BE2C (cell line): ENCODE data around the gene EPS15.

Experiments
- DNase-seq: peaks from one replicate; pipeline ENCODE4 v3.0.0-alpha.2; 2020
- H3K27me3 ChIP-seq: fragments of 250-450 bp; sonication (Bioruptor Pico); 2 replicates; pipeline ENCODE4 v1.5.1; 2020; ENCODE audit warnings: mild to moderate bottlenecking
- H3K36me3 ChIP-seq: fragments of 250-450 bp; sonication (Bioruptor Pico); 2 replicates; pipeline ENCODE4 v1.5.1; 2020; ENCODE audit warnings: mild to moderate bottlenecking
- H3K4me1 ChIP-seq: fragments of 250-450 bp; sonication (Bioruptor Pico); 2 replicates; pipeline ENCODE4 v1.5.1; 2020
- H3K4me3 ChIP-seq: 2 replicates; pipeline ENCODE4 v1.5.1; 2011; ENCODE audit warnings: low read depth, low read length
- H3K9me3 ChIP-seq: fragments of 250-450 bp; sonication (Bioruptor Pico); 2 replicates; pipeline ENCODE4 v1.5.1; 2020
- TF ChIP-seq, protein P1 (sequence below): IDR thresholded peaks from 2 replicates; pipeline ENCODE4 v1.5.1; 2012; ENCODE audit warnings: mild to moderate bottlenecking, low read depth, low read length

The EPS15 gene

DNA sequence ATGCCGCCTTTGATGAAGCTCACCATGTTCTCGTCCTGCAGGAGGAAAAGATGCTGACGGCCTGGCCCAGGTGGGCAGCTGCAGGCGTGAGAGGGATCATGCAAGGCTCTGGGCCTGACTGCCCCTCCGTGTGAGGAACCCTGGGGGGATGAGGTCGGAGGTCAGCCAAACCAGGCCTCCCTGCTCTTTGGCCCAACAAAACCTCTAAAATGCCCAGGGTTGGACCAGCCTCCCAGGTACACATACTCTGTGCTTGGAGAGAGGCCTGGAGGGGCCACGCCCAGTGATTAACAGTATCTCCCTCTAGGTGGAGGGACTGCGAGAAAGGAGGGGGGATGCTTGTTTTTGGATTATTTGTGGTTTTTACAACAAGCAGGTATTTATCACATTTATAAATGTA is 209.8 kb downstream of the EPS15 start:
- H3K9me3 ChIP-seq = no peaks in the 10 kb centered on the region
- no peaks in the 10 kb centered on the region for H3K4me1 ChIP-seq
- no peaks in the 10 kb centered on the region for H3K36me3 ChIP-seq
- no peak overlapping the region for H3K4me3 ChIP-seq
- TF ChIP-seq, protein P1, sequence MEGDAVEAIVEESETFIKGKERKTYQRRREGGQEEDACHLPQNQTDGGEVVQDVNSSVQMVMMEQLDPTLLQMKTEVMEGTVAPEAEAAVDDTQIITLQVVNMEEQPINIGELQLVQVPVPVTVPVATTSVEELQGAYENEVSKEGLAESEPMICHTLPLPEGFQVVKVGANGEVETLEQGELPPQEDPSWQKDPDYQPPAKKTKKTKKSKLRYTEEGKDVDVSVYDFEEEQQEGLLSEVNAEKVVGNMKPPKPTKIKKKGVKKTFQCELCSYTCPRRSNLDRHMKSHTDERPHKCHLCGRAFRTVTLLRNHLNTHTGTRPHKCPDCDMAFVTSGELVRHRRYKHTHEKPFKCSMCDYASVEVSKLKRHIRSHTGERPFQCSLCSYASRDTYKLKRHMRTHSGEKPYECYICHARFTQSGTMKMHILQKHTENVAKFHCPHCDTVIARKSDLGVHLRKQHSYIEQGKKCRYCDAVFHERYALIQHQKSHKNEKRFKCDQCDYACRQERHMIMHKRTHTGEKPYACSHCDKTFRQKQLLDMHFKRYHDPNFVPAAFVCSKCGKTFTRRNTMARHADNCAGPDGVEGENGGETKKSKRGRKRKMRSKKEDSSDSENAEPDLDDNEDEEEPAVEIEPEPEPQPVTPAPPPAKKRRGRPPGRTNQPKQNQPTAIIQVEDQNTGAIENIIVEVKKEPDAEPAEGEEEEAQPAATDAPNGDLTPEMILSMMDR = no peak
- no peak for DNase-seq
- H3K27me3 ChIP-seq = no peaks in the 10 kb centered on the region

DNA sequence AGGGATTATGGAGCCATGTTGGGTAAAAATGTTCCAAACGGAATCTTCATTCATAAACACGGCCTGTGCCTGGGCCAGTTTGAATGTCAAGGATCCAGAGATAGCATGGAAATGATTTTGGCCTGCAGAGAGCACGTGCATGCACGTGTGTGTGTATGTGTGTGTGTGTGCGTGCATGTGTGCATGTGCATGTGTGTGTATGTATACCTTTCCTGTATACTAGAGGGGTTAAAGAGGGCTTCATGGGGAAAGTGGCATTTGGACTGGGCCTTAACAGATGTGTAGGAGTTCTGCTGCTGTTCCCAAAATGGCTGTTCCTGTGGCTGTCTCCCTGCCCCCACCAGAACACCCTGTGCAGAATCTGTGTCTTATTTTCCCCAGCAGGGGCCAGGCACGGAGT is 210.4 kb downstream of the EPS15 start:
- H3K4me1 ChIP-seq = no peaks in the 10 kb centered on the region
- H3K36me3 ChIP-seq = no peaks in the 10 kb centered on the region
- no peak for DNase-seq
- H3K27me3 ChIP-seq = no peaks in the 10 kb centered on the region
- TF ChIP-seq, protein P1 = no peak
- no peak overlapping the region for H3K4me3 ChIP-seq
- H3K9me3 ChIP-seq = no peaks in the 10 kb centered on the region

DNA sequence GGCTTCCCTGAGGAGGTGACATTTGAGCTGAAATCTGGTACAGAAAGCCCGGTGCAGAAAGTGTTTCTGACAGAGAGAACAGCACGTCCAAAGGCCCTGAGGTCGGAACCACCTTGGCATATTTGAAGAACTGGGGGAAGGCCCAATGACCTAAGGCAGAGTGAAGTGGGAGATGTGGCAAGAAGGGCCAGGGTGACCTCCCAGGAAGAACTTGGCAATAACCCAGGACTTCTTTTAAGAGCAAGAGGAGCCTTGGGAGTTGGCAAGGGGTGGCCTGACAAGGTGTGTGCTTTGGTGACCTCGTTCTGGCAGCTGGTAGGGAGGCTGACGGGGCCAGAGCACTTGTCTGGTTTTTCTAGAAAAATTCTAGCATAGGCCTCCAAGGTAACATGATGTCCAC is 212.1 kb downstream of the EPS15 start:
- no peaks in the 10 kb centered on the region for H3K27me3 ChIP-seq
- no peak for DNase-seq
- no peaks in the 10 kb centered on the region for H3K36me3 ChIP-seq
- no peaks in the 10 kb centered on the region for H3K9me3 ChIP-seq
- TF ChIP-seq, protein P1 = no peak
- H3K4me3 ChIP-seq = no peak overlapping the region
- H3K4me1 ChIP-seq = no peaks in the 10 kb centered on the region

DNA sequence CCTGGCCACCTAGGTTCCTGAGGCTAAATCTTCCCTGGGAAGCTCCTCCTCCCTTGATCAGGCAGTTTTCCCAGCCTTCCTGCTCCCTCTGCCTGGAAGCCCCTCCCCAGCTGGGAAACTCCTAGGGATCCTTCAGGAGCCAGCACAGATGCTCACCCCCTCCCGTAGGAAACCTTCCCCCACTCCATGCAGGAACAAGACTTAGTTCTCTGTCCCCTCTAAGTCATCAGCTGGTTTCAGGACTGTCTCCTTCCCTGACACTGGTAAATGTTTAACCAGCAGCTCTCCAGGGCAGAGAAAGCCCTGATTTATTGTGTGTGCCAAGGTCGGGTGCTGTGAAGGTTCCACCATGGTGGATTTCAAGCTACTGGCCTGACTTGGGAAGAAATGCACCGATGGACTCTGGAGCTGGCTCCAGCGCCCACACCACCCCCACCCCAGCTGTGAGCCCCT is 213.7 kb downstream of the EPS15 start:
- no peak for DNase-seq
- no peaks in the 10 kb centered on the region for H3K27me3 ChIP-seq
- no peak overlapping the region for H3K4me3 ChIP-seq
- no peaks in the 10 kb centered on the region for H3K36me3 ChIP-seq
- no peaks in the 10 kb centered on the region for H3K9me3 ChIP-seq
- TF ChIP-seq, protein P1 = no peak
- H3K4me1 ChIP-seq = no peaks in the 10 kb centered on the region

DNA sequence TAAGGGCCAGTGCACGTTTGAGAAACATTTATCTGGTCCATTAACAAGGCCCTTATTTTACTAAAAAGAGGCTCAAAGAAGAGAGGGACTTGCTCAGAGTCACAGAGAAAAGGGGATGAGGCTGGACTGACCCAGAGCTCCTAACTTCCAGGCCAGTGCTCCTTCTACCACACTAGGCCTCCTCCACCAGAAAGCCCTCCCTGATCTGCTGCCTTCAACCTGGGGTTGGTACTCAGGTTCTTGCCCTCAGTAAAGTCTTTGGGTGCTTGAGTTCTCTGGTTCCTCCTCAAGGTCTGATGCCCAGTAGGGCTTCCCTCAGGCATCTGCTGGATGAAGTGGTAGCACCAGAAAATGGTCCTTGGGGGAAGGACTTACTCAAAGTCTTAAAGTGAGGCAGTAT is 214.7 kb downstream of the EPS15 start:
- Histone ChIP-seq H3K36me3 (no peaks in the 10 kb centered on the region), H3K9me3 (no peaks in the 10 kb centered on the region), H3K27me3 (no peaks in the 10 kb centered on the region), H3K4me3 (no peak overlapping the region), H3K4me1 (no peaks in the 10 kb centered on the region)
- DNase-seq = no peak
- TF ChIP-seq, protein P1 = no peak
